ENCODE data around the gene SPON1.
A peak's percentile ranks its signal among the peaks of the same experiment; 100 is the strongest.

Gene SPON1

GRCh38 chr11:13944016-13944415, 18.5 kb upstream of the SPON1 start:
- no peak for DNase-seq (ENCODE audit: low read depth in 2 of 2)

- no peak for DNase-seq (ENCODE audit: low read depth in 2 of 2)
Measured at GRCh38 chr11:13944911-13945425, 17.6 kb upstream of the SPON1 start.

- no peak for DNase-seq (ENCODE audit: low read depth in 2 of 2)
Measured at GRCh38 chr11:13947379-13947778, 15.1 kb upstream of the SPON1 start.

GRCh38 chr11:13949876-13950275, 12.6 kb upstream of the SPON1 start:
- no peak for DNase-seq (ENCODE audit: low read depth in 2 of 2)

GRCh38 chr11:13952221-13952620, 10.3 kb upstream of the SPON1 start:
- DNase-seq (ENCODE audit: low read depth in 2 of 2) = no peak

- no peak for DNase-seq (ENCODE audit: low read depth in 2 of 2)
Measured at GRCh38 chr11:13952668-13953067, 9.9 kb upstream of the SPON1 start.

GRCh38 chr11:13954591-13954990, 7.9 kb upstream of the SPON1 start:
- DNase-seq (ENCODE audit: low read depth in 2 of 2) = no peak

- DNase-seq (ENCODE audit: low read depth in 2 of 2) = peak in 1 of 2 donors; percentile 43
Measured at GRCh38 chr11:13955971-13956421, 6.5 kb upstream of the SPON1 start.

GRCh38 chr11:13956988-13957387, 5.5 kb upstream of the SPON1 start:
- DNase-seq (ENCODE audit: low read depth in 2 of 2) = no peak

- DNase-seq (ENCODE audit: low read depth in 2 of 2) = no peak
Measured at GRCh38 chr11:13958641-13959400, 3.7 kb upstream of the SPON1 start.

- DNase-seq (ENCODE audit: low read depth in 2 of 2) = no peak
Measured at GRCh38 chr11:13962198-13962561, 343 bp upstream of the SPON1 start.

GRCh38 chr11:13963169-13963948, 836 bp downstream of the SPON1 start:
- DNase-seq (ENCODE audit: low read depth in 2 of 2) = no peak

GRCh38 chr11:13963949-13964770, 1.6 kb downstream of the SPON1 start:
- no peak for DNase-seq (ENCODE audit: low read depth in 2 of 2)

- no peak for DNase-seq (ENCODE audit: low read depth in 2 of 2)
Measured at GRCh38 chr11:13964771-13965074, 2.2 kb downstream of the SPON1 start.

GRCh38 chr11:13965337-13965736, 2.8 kb downstream of the SPON1 start:
- no peak for DNase-seq (ENCODE audit: low read depth in 2 of 2)

GRCh38 chr11:13966013-13966412, 3.5 kb downstream of the SPON1 start:
- no peak for DNase-seq (ENCODE audit: low read depth in 2 of 2)

GRCh38 chr11:13966486-13966885, 4.0 kb downstream of the SPON1 start:
- DNase-seq (ENCODE audit: low read depth in 2 of 2) = no peak

GRCh38 chr11:13970986-13971385, 8.5 kb downstream of the SPON1 start:
- no peak for DNase-seq (ENCODE audit: low read depth in 2 of 2)

GRCh38 chr11:13972043-13972910, 9.8 kb downstream of the SPON1 start:
- no peak for DNase-seq (ENCODE audit: low read depth in 2 of 2)

- no peak for DNase-seq (ENCODE audit: low read depth in 2 of 2)
Measured at GRCh38 chr11:13972944-13973343, 10.4 kb downstream of the SPON1 start.

- DNase-seq (ENCODE audit: low read depth in 2 of 2) = no peak
Measured at GRCh38 chr11:13974631-13975030, 12.1 kb downstream of the SPON1 start.

All from stimulated activated CD4-positive, alpha-beta T cell treated with anti-CD3 and anti-CD28 coated beads, Interleukin-15, amount 100 ng/mL, for 48 hours (primary cell).